Measurements from ENCODE around the gene HIVEP3.

The HIVEP3 gene

GRCh38 chr1:41809692-41810091 is 109.0 kb downstream of the HIVEP3 start:
- DNase-seq: no peak

GRCh38 chr1:41807390-41807789 is 111.3 kb downstream of the HIVEP3 start:
- DNase-seq: no peak

GRCh38 chr1:41806472-41807155 is 112.1 kb downstream of the HIVEP3 start:
- peak; percentile 57 for DNase-seq

GRCh38 chr1:41805771-41806471 is 112.8 kb downstream of the HIVEP3 start:
- DNase-seq: peak; percentile 54

- no peak for DNase-seq
Observed at GRCh38 chr1:41804176-41804575, 114.5 kb downstream of the HIVEP3 start.

- DNase-seq: no peak
Observed at GRCh38 chr1:41803656-41804055, 115.1 kb downstream of the HIVEP3 start.

GRCh38 chr1:41802532-41803501 is 115.9 kb downstream of the HIVEP3 start:
- no peak for DNase-seq

- no peak for DNase-seq
Observed at GRCh38 chr1:41800311-41800829, 118.4 kb downstream of the HIVEP3 start.

- peak; percentile 25 for DNase-seq
Observed at GRCh38 chr1:41799723-41800122, 119.0 kb downstream of the HIVEP3 start.

- no peak for DNase-seq
Observed at GRCh38 chr1:41799205-41799604, 119.5 kb downstream of the HIVEP3 start.

GRCh38 chr1:41795205-41795762 is 123.4 kb downstream of the HIVEP3 start:
- DNase-seq: no peak

GRCh38 chr1:41794031-41794430 is 124.7 kb downstream of the HIVEP3 start:
- DNase-seq: no peak

GRCh38 chr1:41792485-41792770 is 126.3 kb downstream of the HIVEP3 start:
- no peak for DNase-seq

GRCh38 chr1:41791667-41792484 is 126.8 kb downstream of the HIVEP3 start:
- peak; percentile 55 for DNase-seq

GRCh38 chr1:41790351-41790750 is 128.4 kb downstream of the HIVEP3 start:
- DNase-seq: no peak

GRCh38 chr1:41789661-41790330 is 128.9 kb downstream of the HIVEP3 start:
- no peak for DNase-seq

- no peak for DNase-seq
Observed at GRCh38 chr1:41788427-41788826, 130.3 kb downstream of the HIVEP3 start.

- no peak for DNase-seq
Observed at GRCh38 chr1:41784531-41785274, 134.0 kb downstream of the HIVEP3 start.

GRCh38 chr1:41783189-41783639 is 135.5 kb downstream of the HIVEP3 start:
- DNase-seq: peak; percentile 76

GRCh38 chr1:41780916-41781315 is 137.8 kb downstream of the HIVEP3 start:
- no peak for DNase-seq

GRCh38 chr1:41780322-41780721 is 138.4 kb downstream of the HIVEP3 start:
- no peak for DNase-seq
